Measurements from ENCODE around the gene MAPKAPK2.

The MAPKAPK2 gene

GRCh38 chr1:206664740-206665139 is 20.0 kb upstream of the MAPKAPK2 start:
- in situ Hi-C loops (cut with HindIII; ENCODE audit: low sequenced_read_pairs) = no loop called here
- no peak overlapping the region for H3K4me3 ChIP-seq (ENCODE audit: low read depth, low read length)
- no peak for TF ChIP-seq CTCF (IDR thresholded peaks at IDR 0.05; ENCODE audit: low read depth, low read length)
- DNase-seq (ENCODE audit: low read depth, low spot score) = no peak

GRCh38 chr1:206666031-206666561 is 18.6 kb upstream of the MAPKAPK2 start:
- in situ Hi-C loops (cut with HindIII; ENCODE audit: low sequenced_read_pairs) = no loop called here
- H3K4me3 ChIP-seq (ENCODE audit: low read depth, low read length) = no peak overlapping the region
- DNase-seq (ENCODE audit: low read depth, low spot score) = no peak
- TF ChIP-seq CTCF (IDR thresholded peaks at IDR 0.05; ENCODE audit: low read depth, low read length) = no peak

DNA sequence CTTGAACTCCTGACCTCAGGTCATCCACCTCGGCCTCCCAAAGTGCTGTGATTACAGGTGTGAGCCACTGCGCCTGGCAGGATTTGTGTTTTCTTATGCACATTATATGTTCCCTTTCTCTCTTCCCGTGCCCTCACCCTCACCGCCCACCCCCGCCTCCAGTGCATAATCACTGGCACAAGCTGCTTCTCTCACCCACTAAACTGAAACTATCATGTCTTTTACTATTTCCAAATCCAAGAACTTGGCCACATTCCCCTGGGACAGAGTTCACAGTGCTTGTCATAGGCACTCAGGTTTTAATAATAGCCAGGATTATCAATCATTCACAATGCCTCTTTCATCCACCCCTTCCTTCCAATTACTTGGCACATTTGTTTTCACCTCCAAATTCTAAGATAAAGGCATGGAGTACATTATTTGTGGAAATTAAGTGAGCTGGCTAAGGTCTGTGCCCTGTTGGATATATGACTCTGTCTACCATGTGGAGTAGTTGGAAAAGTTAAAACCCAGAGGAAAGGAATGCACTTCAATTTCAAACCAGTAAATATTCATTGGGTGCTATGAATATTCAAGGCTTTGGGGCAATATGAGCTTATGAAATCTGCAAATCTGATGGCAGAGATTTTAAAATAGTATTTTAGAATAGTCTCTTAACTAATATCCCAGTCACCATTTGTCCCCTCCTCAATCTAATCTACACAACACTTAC is 17.6 kb upstream of the MAPKAPK2 start:
- DNase-seq (ENCODE audit: low read depth, low spot score) = no peak
- H3K4me3 ChIP-seq (ENCODE audit: low read depth, low read length) = no peak overlapping the region
- TF ChIP-seq CTCF (IDR thresholded peaks at IDR 0.05; ENCODE audit: low read depth, low read length) = no peak
- in situ Hi-C loops (cut with HindIII; ENCODE audit: low sequenced_read_pairs) = no loop called here

GRCh38 chr1:206668351-206668750 is 16.4 kb upstream of the MAPKAPK2 start:
- no peak overlapping the region for H3K4me3 ChIP-seq (ENCODE audit: low read depth, low read length)
- no peak for DNase-seq (ENCODE audit: low read depth, low spot score)
- in situ Hi-C loops (cut with HindIII; ENCODE audit: low sequenced_read_pairs) = no loop called here
- TF ChIP-seq CTCF (IDR thresholded peaks at IDR 0.05; ENCODE audit: low read depth, low read length) = no peak

DNA sequence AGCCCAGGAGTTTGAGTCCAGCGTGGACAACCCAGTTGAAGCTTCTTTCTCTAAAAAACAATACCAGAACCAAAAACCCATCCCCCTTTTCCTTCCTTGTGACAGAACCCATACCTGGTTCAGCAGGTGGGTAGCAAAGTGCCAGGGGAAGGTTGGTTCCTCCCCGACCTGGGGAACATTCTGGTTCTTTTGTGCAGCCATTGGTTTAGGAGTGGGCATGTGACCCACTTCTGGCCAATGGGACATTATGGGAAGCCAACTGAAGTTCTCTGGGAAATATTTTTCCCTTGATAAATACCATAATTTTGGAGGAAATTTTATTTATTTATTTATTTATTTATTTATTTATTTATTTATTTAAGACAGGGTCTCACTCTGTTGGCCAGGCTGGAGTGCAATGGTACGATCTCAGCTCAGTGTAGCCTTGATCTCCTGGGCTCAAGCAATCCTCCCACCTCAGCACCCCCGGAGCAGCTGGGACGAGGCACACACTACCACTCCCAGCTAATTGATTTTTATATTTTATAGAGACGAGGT is 15.8 kb upstream of the MAPKAPK2 start:
- no peak overlapping the region for H3K4me3 ChIP-seq (ENCODE audit: low read depth, low read length)
- DNase-seq (ENCODE audit: low read depth, low spot score) = no peak
- no peak for TF ChIP-seq CTCF (IDR thresholded peaks at IDR 0.05; ENCODE audit: low read depth, low read length)
- in situ Hi-C loops (cut with HindIII; ENCODE audit: low sequenced_read_pairs) = no loop called here

GRCh38 chr1:206672011-206672688 is 12.6 kb upstream of the MAPKAPK2 start:
- in situ Hi-C loops (cut with HindIII; ENCODE audit: low sequenced_read_pairs) = no loop called here
- TF ChIP-seq CTCF (IDR thresholded peaks at IDR 0.05; ENCODE audit: low read depth, low read length) = no peak

More at GRCh38 chr1:206672011-206672688, 12.6 kb upstream of the MAPKAPK2 start:
- H3K4me3 ChIP-seq (ENCODE audit: low read depth, low read length) = no peak overlapping the region
- DNase-seq (ENCODE audit: low read depth, low spot score) = no peak
